ENCODE results near the gene MT1A.
"Not testable (repeated sequence)": the region's sequence is repeated elsewhere in the genome, so short reads cannot be mapped to it uniquely, and the experiment has no call there.

Gene MT1A

GRCh38 chr16:56658327-56658875, 19.9 kb downstream of the MT1A start:
- DNase-seq: no peak

- no peak for DNase-seq
Measured at GRCh38 chr16:56662357-56663354, 24.2 kb downstream of the MT1A start.

GRCh38 chr16:56664506-56664905, 26.0 kb downstream of the MT1A start:
- no peak for DNase-seq

GRCh38 chr16:56665286-56666261, 27.1 kb downstream of the MT1A start:
- not testable (repeated sequence) for DNase-seq

- no peak for DNase-seq
Measured at GRCh38 chr16:56667581-56668571, 29.4 kb downstream of the MT1A start, which contains the start of gene MT1G. Gene MT1G (minus strand): TSS chr16:56668065. CDS start chr16:56667993, 72 bp downstream.

GRCh38 chr16:56669005-56669839, 30.8 kb downstream of the MT1A start, which contains the start of gene MT1H:
Gene MT1H (plus strand): TSS chr16:56669814. CDS start chr16:56669885, 71 bp downstream.
- DNase-seq: no peak

GRCh38 chr16:56669840-56670619, 31.6 kb downstream of the MT1A start:
- DNase-seq: no peak

GRCh38 chr16:56670620-56670934, 32.1 kb downstream of the MT1A start:
- no peak for DNase-seq

GRCh38 chr16:56671691-56672090, 33.2 kb downstream of the MT1A start:
- DNase-seq: not testable (repeated sequence)

- DNase-seq: not testable (repeated sequence)
Measured at GRCh38 chr16:56672171-56672570, 33.7 kb downstream of the MT1A start.

GRCh38 chr16:56672761-56673536, 34.5 kb downstream of the MT1A start:
- no peak for DNase-seq

GRCh38 chr16:56673921-56674320, 35.5 kb downstream of the MT1A start:
- DNase-seq: peak; percentile 40

- peak; percentile 50 for DNase-seq
Measured at GRCh38 chr16:56674570-56674969, 36.1 kb downstream of the MT1A start.

GRCh38 chr16:56675685-56676210, 37.3 kb downstream of the MT1A start:
- DNase-seq: no peak

- DNase-seq: no peak
Measured at GRCh38 chr16:56677474-56677873, 39.0 kb downstream of the MT1A start.

GRCh38 chr16:56679078-56679730, 40.7 kb downstream of the MT1A start:
- no peak for DNase-seq

GRCh38 chr16:56679818-56680217, 41.4 kb downstream of the MT1A start:
- no peak for DNase-seq

Data from fibroblast of skin of right biceps (primary cell).